Measurements from ENCODE around the gene RAB31.

DNA sequence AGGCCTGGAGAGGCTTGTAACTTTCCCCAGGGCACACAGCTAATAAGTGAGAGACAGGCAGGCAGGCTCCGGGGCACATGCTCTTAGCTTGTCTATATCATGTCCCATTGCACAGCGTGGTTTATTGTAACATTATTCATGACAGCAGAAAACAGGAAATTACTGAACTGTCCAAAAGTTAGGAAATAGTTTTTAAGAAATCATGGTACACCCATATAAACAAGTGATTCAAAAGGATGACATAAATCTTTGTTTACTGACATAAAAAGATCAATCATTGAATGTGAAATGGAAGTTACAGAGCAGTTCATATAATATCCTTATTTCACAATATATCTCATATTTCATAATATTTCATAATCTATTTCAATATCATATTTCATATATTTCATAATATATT lies 143.4 kb downstream of the RAB31 start:
- TF ChIP-seq, protein P1, sequence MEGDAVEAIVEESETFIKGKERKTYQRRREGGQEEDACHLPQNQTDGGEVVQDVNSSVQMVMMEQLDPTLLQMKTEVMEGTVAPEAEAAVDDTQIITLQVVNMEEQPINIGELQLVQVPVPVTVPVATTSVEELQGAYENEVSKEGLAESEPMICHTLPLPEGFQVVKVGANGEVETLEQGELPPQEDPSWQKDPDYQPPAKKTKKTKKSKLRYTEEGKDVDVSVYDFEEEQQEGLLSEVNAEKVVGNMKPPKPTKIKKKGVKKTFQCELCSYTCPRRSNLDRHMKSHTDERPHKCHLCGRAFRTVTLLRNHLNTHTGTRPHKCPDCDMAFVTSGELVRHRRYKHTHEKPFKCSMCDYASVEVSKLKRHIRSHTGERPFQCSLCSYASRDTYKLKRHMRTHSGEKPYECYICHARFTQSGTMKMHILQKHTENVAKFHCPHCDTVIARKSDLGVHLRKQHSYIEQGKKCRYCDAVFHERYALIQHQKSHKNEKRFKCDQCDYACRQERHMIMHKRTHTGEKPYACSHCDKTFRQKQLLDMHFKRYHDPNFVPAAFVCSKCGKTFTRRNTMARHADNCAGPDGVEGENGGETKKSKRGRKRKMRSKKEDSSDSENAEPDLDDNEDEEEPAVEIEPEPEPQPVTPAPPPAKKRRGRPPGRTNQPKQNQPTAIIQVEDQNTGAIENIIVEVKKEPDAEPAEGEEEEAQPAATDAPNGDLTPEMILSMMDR (IDR thresholded peaks at IDR 0.05 in 8 of 11, conservative IDR thresholded peaks at IDR 0.05 in 3 of 11) = no peak
- no peak for TF ChIP-seq POLR2A (IDR thresholded peaks at IDR 0.05)
